Measurements from ENCODE around the gene UPK3A. TPM values are rescaled to one million over a fixed set of nuclear protein-coding genes. Genes with fewer than 3 reads are reported as not detected.

The UPK3A gene
- total and polyA plus RNA-seq, 2 of the 13 experiments (the other 11 are each of a cell fraction or from before 2014, with no cell fraction given) = 10.5 to 13.8 TPM

- TF ChIP-seq, protein P1, sequence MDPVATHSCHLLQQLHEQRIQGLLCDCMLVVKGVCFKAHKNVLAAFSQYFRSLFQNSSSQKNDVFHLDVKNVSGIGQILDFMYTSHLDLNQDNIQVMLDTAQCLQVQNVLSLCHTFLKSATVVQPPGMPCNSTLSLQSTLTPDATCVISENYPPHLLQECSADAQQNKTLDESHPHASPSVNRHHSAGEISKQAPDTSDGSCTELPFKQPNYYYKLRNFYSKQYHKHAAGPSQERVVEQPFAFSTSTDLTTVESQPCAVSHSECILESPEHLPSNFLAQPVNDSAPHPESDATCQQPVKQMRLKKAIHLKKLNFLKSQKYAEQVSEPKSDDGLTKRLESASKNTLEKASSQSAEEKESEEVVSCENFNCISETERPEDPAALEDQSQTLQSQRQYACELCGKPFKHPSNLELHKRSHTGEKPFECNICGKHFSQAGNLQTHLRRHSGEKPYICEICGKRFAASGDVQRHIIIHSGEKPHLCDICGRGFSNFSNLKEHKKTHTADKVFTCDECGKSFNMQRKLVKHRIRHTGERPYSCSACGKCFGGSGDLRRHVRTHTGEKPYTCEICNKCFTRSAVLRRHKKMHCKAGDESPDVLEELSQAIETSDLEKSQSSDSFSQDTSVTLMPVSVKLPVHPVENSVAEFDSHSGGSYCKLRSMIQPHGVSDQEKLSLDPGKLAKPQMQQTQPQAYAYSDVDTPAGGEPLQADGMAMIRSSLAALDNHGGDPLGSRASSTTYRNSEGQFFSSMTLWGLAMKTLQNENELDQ (CRISPR knock-in tag; IDR thresholded peaks at IDR 0.05; ENCODE audit: borderline replicate concordance) = no peak
- TF ChIP-seq TCF7 (IDR thresholded peaks at IDR 0.05; ENCODE audit: low read depth) (peak; percentile 69), PAXIP1 (CRISPR knock-in tag; conservative IDR thresholded peaks at IDR 0.05) (peak; percentile 100), BRF2 (CRISPR knock-in tag; IDR thresholded peaks at IDR 0.05) (no peak), SNAPC5 (CRISPR knock-in tag; IDR thresholded peaks at IDR 0.05; ENCODE audit: borderline replicate concordance) (0 out of 2 replicates have a peak, but pooled peaks have one; percentile 64), ZFY (CRISPR knock-in tag; IDR thresholded peaks at IDR 0.05) (peak; percentile 74; the same call in 1 of the 2 replicates), SMAD1 (CRISPR knock-in tag; IDR thresholded peaks at IDR 0.05; ENCODE audit: borderline replicate concordance, low read depth) (no peak), ZNF75D (CRISPR knock-in tag; IDR thresholded peaks at IDR 0.05; ENCODE audit: borderline replicate concordance) (no peak), LBX2 (CRISPR knock-in tag; IDR thresholded peaks at IDR 0.05; ENCODE audit: borderline replicate concordance) (0 out of 2 replicates have a peak, but pooled peaks have one; percentile 62), SOX6 (IDR thresholded peaks at IDR 0.05) (no peak), SOX6 (CRISPR knock-in tag; IDR thresholded peaks at IDR 0.05) (peak; percentile 99), ZNF501 (CRISPR knock-in tag; IDR thresholded peaks at IDR 0.05) (peak; percentile 52; the same call in 1 of the 2 replicates), SETDB1 (CRISPR knock-in tag; IDR thresholded peaks at IDR 0.05; ENCODE audit: borderline replicate concordance) (no peak), PRDM4 (CRISPR knock-in tag; IDR thresholded peaks at IDR 0.05; ENCODE audit: borderline replicate concordance) (no peak), ARNT2 (CRISPR knock-in tag; IDR thresholded peaks at IDR 0.05; ENCODE audit: low read depth) (peak; percentile 22; the same call in 1 of the 2 replicates), SMARCE1 (IDR thresholded peaks at IDR 0.05; ENCODE audit: borderline replicate concordance) (no peak)
Observed at GRCh38 chr22:45273452-45274075, 11.2 kb upstream of the UPK3A start (continued).
